Caco-2 (cell line): ENCODE measurements around the gene RECQL. TPM values are rescaled to one million over a fixed set of nuclear protein-coding genes. Genes with fewer than 3 reads are reported as not detected.

Experiments used
- BruUV-seq: library from RNA; stranded (reverse); fragments of 400-500 nt; replicated peaks from 2 replicates; lab custom pipeline; 2021; lab: Mats Ljungman, UMichigan
- CTCF ChIA-PET: fragments of 300-600 bp; sonication (Branson Sonifier 250); formaldehyde crosslinking; loops from one replicate; lab custom pipeline; 2022; ENCODE audit warnings: antibody characterized with exemption; lab: Charles Lee
- POLR2A ChIA-PET: fragments of 300-600 bp; sonication (Branson Sonifier 250); formaldehyde crosslinking; loops from one replicate; lab custom pipeline; 2022; ENCODE audit warnings: antibody characterized with exemption; lab: Charles Lee
- DNase-seq, 2 experiments: peaks; one replicate each; pipeline versions ENCODE4 v3.0.0 to v3.0.0-alpha.2; 2020 to 2022
- H3K27me3 ChIP-seq: replicated peaks from 2 replicates; pipeline ENCODE4 v1.6.0; 2011; ENCODE audit warnings: low read length; ENCODE audit not compliant: control insufficient read depth, insufficient read depth
- H3K36me3 ChIP-seq: 2 replicates; pipeline ENCODE4 v1.5.1; 2011; ENCODE audit warnings: low read length; ENCODE audit not compliant: control insufficient read depth, insufficient read depth
- H3K4me1 ChIP-seq: fragments of 250-450 bp; sonication (Bioruptor Pico); 2 replicates; pipeline ENCODE4 v1.5.1; 2020; ENCODE audit warnings: mild to moderate bottlenecking
- H3K4me3 ChIP-seq: 2 replicates; pipeline ENCODE4 v1.5.1; 2011; ENCODE audit warnings: low read depth, mild to moderate bottlenecking, control low read depth, low read length
- H3K9me3 ChIP-seq: fragments of 250-450 bp; sonication (Bioruptor Pico); 2 replicates; pipeline ENCODE4 v1.5.1; 2020; ENCODE audit warnings: mild to moderate bottlenecking, moderate library complexity
- H3K27ac Mint-ChIP-seq: one replicate; pipeline ENCODE4 v1.8.0; 2022; ENCODE audit warnings: mixed read lengths; ENCODE audit not compliant: unreplicated experiment
- H3K27me3 Mint-ChIP-seq: one replicate; pipeline ENCODE4 v1.8.0; 2022; ENCODE audit warnings: mixed read lengths; ENCODE audit not compliant: insufficient read depth, unreplicated experiment
- H3K36me3 Mint-ChIP-seq: one replicate; pipeline ENCODE4 v1.8.0; 2022; ENCODE audit warnings: mild to moderate bottlenecking, mixed read lengths; ENCODE audit not compliant: insufficient read depth, unreplicated experiment
- H3K4me1 Mint-ChIP-seq: one replicate; pipeline ENCODE4 v1.8.0; 2022; ENCODE audit warnings: low read depth, mixed read lengths; ENCODE audit not compliant: unreplicated experiment
- H3K4me3 Mint-ChIP-seq: one replicate; pipeline ENCODE4 v1.8.0; 2022; ENCODE audit warnings: mild to moderate bottlenecking, moderate library complexity, mixed read lengths; ENCODE audit not compliant: unreplicated experiment
- H3K9me3 Mint-ChIP-seq: one replicate; pipeline ENCODE4 v1.8.0; 2022; ENCODE audit warnings: mixed read lengths; ENCODE audit not compliant: unreplicated experiment
- intact Hi-C: fragments of 100-400 bp; cut with micrococcal nuclease; formaldehyde crosslinking; loops from one replicate; pipeline ENCODE4 v1.10.0; 2022; ENCODE audit not compliant: unreplicated experiment
- total RNA-seq: library from RNA; stranded (reverse); gene quantifications from 2 replicates; pipeline ENCODE4 v1.2.3, GENCODE V29; 2022
- TF ChIP-seq, protein P1 (sequence below), 2 experiments: fragments of 200-600 bp in 1 of 2; IDR thresholded peaks; 1 replicate in 1 of 2; 2 replicates in 1 of 2; pipeline versions ENCODE4 v1.5.1 to v1.8.0; 2011 to 2022; ENCODE audit warnings: antibody characterized with exemption in 1 of 2, control low read depth in 1 of 2, inconsistent platforms in 1 of 2, low read depth in 1 of 2, low read length in 1 of 2, mild to moderate bottlenecking in 1 of 2, moderate library complexity in 1 of 2; ENCODE audit not compliant: insufficient read depth in 1 of 2, severe bottlenecking in 1 of 2, unreplicated experiment in 1 of 2

RECQL gene
- total RNA-seq, 1 experiment from 2014 or later = 50.7 TPM

DNA sequence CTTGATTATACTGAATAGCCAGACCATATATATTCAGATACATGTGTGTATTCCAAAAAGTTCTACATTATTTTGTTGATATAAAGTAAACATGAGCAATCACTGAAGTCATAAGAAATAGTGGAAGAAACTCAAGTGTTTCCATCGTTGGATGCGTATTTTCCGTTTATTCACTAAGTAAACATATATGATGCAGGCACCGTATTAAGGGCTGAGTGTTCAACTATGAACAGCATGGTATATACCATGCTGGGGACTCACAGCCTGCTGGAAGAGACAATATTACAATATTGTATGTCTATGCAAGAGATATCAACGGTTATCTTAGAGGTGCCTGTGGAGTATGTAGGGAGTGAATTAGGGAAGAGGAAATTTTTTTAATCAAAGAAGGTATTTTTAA, 62.8 kb downstream of the RECQL start:
- intact Hi-C loops = no loop called here
- ChIA-PET POLR2A (no interaction called here), CTCF (interaction anchor here (0.9 kb wide), 1 partner anchor 42 kb away, joined by 3 read pairs; no protein-coding TSS in a partner anchor)
- H3K4me3 ChIP-seq = no peak overlapping the region; the same call in 1 of the 2 replicates
- Mint-ChIP-seq H3K36me3 (peaks cover 14% of the 10 kb centered on the region), H3K4me3 (peak overlapping the region; percentile 85), H3K9me3 (no peaks in the 10 kb centered on the region), H3K27me3 (peaks cover 22% of the 10 kb centered on the region), H3K4me1 (peaks cover 8% of the 10 kb centered on the region), H3K27ac (peak overlapping the region; percentile 81)
- H3K4me1 ChIP-seq = peaks cover 9% of the 10 kb centered on the region
- no peaks in the 10 kb centered on the region for H3K9me3 ChIP-seq
- H3K27me3 ChIP-seq = peaks cover 5% of the 10 kb centered on the region
- TF ChIP-seq, protein P1, sequence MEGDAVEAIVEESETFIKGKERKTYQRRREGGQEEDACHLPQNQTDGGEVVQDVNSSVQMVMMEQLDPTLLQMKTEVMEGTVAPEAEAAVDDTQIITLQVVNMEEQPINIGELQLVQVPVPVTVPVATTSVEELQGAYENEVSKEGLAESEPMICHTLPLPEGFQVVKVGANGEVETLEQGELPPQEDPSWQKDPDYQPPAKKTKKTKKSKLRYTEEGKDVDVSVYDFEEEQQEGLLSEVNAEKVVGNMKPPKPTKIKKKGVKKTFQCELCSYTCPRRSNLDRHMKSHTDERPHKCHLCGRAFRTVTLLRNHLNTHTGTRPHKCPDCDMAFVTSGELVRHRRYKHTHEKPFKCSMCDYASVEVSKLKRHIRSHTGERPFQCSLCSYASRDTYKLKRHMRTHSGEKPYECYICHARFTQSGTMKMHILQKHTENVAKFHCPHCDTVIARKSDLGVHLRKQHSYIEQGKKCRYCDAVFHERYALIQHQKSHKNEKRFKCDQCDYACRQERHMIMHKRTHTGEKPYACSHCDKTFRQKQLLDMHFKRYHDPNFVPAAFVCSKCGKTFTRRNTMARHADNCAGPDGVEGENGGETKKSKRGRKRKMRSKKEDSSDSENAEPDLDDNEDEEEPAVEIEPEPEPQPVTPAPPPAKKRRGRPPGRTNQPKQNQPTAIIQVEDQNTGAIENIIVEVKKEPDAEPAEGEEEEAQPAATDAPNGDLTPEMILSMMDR (IDR thresholded peaks at IDR 0.05; ENCODE audit: insufficient read depth in 1 of 2, low read depth in 1 of 2, low read length in 1 of 2, severe bottlenecking in 1 of 2, unreplicated experiment in 1 of 2) = no peak
- no TSS peak for BruUV-seq
- H3K36me3 ChIP-seq = peaks cover 3% of the 10 kb centered on the region
- DNase-seq = no peak

DNA sequence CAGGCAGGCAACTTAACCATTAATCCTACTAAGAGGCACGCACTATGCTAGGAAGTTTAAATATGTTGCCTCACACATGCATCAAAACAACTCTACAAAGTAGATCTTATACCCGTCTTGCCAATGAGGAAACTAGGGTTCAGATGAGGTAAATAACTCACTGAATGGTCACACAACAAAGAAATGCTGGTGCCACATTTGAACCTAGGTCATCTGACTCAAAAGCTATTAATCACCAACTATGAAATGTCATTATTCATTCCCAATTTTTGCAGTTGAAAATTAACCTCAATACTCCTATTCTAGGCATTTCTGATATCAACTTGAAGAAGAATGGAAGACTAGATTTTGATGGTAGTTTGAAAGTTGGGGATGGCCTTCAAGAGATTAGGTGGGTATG, 66.7 kb downstream of the RECQL start:
- Histone ChIP-seq H3K9me3 (no peaks in the 10 kb centered on the region), H3K4me1 (peaks cover 7% of the 10 kb centered on the region; the same call in 1 of the 2 replicates), H3K4me3 (no peak overlapping the region), H3K27me3 (0 out of 2 replicates have a peak, but pooled peaks cover 1% of the 10 kb centered on the region), H3K36me3 (no peaks in the 10 kb centered on the region)
- Mint-ChIP-seq H3K36me3 (peaks cover 8% of the 10 kb centered on the region), H3K27ac (no peak overlapping the region), H3K4me1 (peaks cover 8% of the 10 kb centered on the region), H3K4me3 (no peak overlapping the region), H3K27me3 (peaks cover 19% of the 10 kb centered on the region), H3K9me3 (no peaks in the 10 kb centered on the region)
- intact Hi-C loops = no loop called here
- ChIA-PET CTCF (no interaction called here), POLR2A (no interaction called here)
- no TSS peak for BruUV-seq
- no peak for DNase-seq
- TF ChIP-seq, protein P1 (IDR thresholded peaks at IDR 0.05; ENCODE audit: insufficient read depth in 1 of 2, low read depth in 1 of 2, low read length in 1 of 2, severe bottlenecking in 1 of 2, unreplicated experiment in 1 of 2) = no peak

DNA sequence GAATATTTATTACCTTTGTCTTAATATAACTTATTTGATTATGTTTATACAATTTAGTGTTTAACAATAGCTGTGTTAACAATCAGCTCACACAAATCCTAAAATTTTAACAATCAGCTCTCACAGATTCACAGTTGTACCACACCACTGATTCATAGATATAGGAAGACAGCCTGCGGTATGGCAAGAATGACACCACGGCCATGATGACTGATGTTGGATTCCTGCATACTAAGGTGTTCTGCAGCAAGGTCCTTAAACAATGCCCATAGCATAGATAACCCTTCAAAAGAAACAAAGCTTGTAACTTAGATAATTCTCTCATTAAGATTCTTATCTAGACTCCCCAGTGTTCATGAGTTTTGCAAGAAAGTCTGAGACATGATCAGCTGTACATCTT, 67.9 kb downstream of the RECQL start:
- Mint-ChIP-seq H3K9me3 (no peaks in the 10 kb centered on the region), H3K4me3 (no peak overlapping the region), H3K27ac (no peak overlapping the region), H3K4me1 (peaks cover under 1% of the 10 kb centered on the region), H3K27me3 (peaks cover 16% of the 10 kb centered on the region), H3K36me3 (peaks cover 8% of the 10 kb centered on the region)
- Histone ChIP-seq H3K9me3 (no peaks in the 10 kb centered on the region), H3K36me3 (no peaks in the 10 kb centered on the region), H3K4me1 (peaks cover 3% of the 10 kb centered on the region; the same call in 1 of the 2 replicates), H3K27me3 (0 out of 2 replicates have a peak, but pooled peaks cover 1% of the 10 kb centered on the region), H3K4me3 (no peak overlapping the region)
- no TSS peak for BruUV-seq
- intact Hi-C loops = no loop called here
- ChIA-PET CTCF (no interaction called here), POLR2A (no interaction called here)
- TF ChIP-seq, protein P1 (IDR thresholded peaks at IDR 0.05; ENCODE audit: insufficient read depth in 1 of 2, low read depth in 1 of 2, low read length in 1 of 2, severe bottlenecking in 1 of 2, unreplicated experiment in 1 of 2) = no peak
- no peak for DNase-seq
